HG02623 (cell line): ENCODE results near the gene FER1L5.

Source experiments
- ATAC-seq: cut with Tn5 transposase; IDR thresholded peaks from one replicate; pipeline ENCODE4 v1.9.1; 2021; ENCODE audit warnings: moderate library complexity; ENCODE audit not compliant: unreplicated experiment

The FER1L5 gene

GRCh38 chr2:96694816-96695455 is 52.4 kb downstream of the FER1L5 start:
- no peak for ATAC-seq

DNA sequence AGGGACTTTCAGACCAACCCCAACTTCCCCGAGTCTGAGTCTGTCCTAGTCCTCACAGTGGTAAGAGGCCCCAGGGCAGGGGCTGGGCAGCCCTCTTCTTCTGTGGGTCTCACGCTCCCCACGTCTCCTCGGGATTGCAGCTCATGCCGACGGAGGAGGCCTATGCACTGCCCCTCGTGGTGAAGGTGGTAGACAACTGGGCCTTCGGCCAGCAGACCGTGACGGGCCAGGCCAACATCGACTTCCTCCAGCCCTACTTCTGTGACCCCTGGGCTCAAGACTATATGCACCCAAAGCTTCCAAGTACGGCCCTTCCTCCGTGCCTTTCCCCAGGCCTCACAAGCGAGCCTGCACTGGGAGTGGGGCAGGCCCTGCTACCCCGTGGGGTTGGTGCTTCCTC is 53.0 kb downstream of the FER1L5 start:
- ATAC-seq: no peak

- no peak for ATAC-seq
These were observed 54.9 kb downstream of the FER1L5 start for GRCh38 chr2:96697476-96697875.

DNA sequence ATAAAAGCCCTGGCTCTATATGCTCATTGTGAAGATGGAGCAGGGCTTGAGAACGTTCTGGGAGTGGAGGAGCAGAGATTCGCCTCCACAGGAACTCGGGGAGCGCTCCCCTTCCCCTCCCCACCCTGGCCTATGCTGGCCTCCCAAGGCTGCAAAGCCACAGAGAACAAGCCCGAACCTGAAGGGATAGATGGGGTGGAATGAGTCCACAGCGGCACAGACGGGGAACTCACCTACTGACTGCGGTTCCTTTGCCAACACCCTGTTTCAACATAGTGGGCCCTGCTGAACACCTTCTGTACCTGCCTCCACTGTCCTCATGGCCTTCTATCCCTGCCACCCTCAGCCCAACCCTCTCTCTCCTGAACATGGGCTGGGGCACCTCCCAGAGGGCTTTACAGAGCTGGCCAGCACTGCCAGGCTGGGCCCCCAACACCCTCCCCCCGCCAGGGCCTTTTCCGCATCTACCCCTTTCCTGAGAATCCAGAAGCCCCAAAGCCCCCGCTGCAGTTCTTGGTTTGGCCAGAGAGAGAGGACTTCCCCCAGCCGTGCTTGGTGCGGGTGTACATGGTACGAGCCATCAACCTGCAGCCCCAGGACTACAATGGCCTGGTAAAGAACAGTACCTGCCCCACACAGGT is 55.8 kb downstream of the FER1L5 start:
- no peak for ATAC-seq

GRCh38 chr2:96699021-96699420 is 56.5 kb downstream of the FER1L5 start:
- no peak for ATAC-seq

DNA sequence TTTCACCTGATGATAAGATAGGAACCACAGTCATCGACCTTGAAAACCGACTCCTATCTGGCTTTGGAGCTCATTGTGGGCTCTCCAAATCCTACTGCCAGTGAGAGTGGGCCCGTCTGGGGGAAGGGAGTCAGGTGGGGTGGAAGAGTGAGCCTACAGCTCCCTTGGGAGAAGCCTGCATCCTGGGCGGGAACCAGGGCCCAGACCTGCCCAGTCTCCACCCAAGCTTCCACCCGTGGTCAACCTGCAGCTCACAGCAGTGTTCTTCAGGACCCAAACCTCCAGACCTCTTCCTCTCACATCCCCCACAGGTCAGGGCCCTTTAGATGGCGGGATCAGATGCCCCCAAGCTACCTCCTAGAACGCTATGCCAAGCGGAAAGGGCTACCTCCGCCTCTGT is 57.1 kb downstream of the FER1L5 start:
- ATAC-seq: no peak

- no peak for ATAC-seq
These were observed 57.5 kb downstream of the FER1L5 start for GRCh38 chr2:96700086-96700485.

DNA sequence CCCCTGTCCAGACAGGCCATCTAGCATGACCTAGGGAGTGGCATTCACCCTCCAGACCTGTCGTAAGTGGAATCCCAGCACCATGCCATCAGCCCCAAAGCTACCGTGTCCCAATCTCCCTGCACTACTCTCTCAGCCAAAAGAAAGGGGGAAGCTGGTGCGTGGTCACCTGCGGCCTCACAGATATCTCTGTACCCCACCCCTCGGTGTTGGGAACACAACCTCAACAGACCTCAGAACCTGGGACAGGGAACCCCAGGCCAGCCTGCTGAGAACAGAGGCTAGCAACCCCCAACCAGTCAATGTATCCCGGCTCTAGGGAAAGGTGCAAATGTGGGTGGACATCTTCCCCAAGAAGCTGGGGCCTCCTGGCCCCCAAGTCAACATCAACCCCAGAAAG is 59.1 kb downstream of the FER1L5 start:
- no peak for ATAC-seq

GRCh38 chr2:96702098-96702785 is 59.7 kb downstream of the FER1L5 start:
- no peak for ATAC-seq

- no peak for ATAC-seq
These were observed 60.6 kb downstream of the FER1L5 start for GRCh38 chr2:96703021-96703751.

GRCh38 chr2:96710985-96711384 is 68.4 kb downstream of the FER1L5 start:
- ATAC-seq: no peak

GRCh38 chr2:96715658-96716057 is 73.1 kb downstream of the FER1L5 start:
- no peak for ATAC-seq

GRCh38 chr2:96716388-96716787 is 73.8 kb downstream of the FER1L5 start:
- no peak for ATAC-seq

- no peak for ATAC-seq
These were observed 83.6 kb downstream of the FER1L5 start for GRCh38 chr2:96726131-96726530.

- ATAC-seq: no peak
These were observed 84.9 kb downstream of the FER1L5 start for GRCh38 chr2:96727431-96727830.

GRCh38 chr2:96729748-96730147 is 87.2 kb downstream of the FER1L5 start:
- no peak for ATAC-seq

GRCh38 chr2:96730212-96730611 is 87.6 kb downstream of the FER1L5 start:
- ATAC-seq: no peak

DNA sequence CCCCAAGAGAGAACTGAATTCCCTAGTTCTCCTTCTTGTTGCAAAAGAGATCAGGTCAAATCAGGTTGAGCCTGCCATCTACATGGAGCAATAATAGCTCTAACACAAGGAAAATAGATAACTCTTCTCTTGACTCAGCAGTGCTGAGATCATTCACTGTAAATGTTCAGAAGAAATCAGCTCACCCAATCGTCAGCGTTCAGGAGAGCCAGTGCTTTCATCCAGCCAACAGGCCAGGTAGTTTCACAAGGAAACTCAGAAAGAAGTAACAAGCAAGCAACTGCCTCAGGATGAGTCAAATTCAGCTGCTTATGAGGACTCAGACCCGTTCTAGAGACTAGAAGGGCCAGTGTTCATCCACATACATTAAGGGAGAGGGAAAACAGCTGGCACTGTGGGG is 91.4 kb downstream of the FER1L5 start:
- no peak for ATAC-seq

- no peak for ATAC-seq
These were observed 92.5 kb downstream of the FER1L5 start for GRCh38 chr2:96734880-96735583.

DNA sequence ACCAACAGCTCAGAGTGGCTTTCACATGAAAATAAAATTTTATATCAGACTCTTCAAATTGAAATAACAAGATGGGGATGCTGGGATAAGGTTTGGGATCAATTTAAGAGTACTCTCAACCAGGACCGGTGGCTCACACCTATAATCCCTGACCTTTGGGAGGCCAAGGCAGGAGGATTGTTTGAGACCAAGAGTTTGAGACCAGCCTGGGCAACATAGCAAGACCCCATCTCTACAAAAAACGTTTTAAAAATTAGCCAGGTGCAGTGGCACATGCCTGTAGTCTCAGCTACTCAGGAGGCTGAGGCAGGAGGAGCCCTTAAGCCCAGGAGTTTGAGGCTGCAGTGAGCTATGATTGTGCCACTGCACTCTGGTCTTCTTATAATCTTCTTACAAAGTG is 94.7 kb downstream of the FER1L5 start:
- ATAC-seq: no peak

DNA sequence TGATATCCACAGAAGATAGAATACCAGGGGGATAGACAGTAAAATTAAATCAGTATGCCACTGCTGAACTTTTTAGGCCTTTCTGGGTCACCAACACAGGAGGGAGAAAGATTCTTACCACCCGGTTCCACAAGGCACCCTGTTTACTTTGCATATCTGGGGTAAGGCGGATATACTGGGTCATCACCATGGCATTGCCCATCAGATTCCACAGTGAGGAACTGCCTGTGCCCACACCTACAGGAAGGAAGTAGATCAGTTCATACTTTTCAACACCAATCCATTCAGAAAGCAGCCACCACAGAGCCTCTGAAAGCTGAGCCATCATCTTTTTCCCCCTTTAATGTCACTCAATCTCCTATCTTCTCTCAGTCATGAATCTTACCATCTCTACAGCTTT is 95.3 kb downstream of the FER1L5 start:
- no peak for ATAC-seq
